ENCODE results near the gene KRT4.
"Not testable (repeated sequence)": the region's sequence is repeated elsewhere in the genome, so short reads cannot be mapped to it uniquely, and the experiment has no call there.

KRT4 gene

GRCh38 chr12:52771088-52771487, 42.8 kb downstream of the KRT4 start:
- DNase-seq: no peak

DNA sequence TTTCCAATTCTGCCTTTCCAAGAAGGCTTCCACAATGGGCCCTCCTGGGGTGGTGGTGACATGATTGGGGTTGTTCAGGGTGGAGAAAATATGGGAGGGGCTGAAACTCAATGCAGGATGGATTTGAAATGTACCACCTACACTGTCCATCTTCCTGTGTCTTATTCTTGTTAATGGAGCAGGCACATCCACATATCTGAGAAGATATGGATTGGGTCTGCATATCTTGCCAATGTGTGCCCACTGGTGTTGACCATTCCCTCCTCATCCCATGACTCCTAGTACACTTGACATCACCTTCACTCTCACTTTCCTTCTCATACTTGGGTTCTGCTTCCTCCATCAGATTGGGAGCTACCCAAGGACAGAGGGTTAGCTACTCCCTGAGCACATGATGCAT, 44.0 kb downstream of the KRT4 start:
- DNase-seq: no peak

DNA sequence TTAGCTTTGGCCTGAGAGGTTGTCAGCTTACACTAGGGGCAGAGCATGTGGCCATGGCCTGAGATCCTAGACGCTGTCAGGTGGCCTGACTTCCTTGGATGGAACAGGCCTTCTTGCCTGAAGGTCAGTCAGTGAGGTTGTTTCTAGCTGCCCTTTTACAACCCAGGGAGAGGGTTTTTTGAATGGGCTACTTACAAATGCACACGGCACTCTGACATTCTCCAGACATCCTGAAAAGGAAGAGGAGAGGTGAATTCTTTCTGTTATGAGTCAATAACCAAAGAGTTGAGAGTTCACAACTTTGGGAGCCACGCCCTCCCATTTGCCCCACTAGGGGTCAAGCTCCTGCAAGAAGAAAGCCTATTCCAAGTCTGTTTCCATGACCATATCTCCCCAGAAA, 44.6 kb downstream of the KRT4 start:
- DNase-seq: no peak

GRCh38 chr12:52768479-52769200, 45.3 kb downstream of the KRT4 start:
- no peak for DNase-seq

DNA sequence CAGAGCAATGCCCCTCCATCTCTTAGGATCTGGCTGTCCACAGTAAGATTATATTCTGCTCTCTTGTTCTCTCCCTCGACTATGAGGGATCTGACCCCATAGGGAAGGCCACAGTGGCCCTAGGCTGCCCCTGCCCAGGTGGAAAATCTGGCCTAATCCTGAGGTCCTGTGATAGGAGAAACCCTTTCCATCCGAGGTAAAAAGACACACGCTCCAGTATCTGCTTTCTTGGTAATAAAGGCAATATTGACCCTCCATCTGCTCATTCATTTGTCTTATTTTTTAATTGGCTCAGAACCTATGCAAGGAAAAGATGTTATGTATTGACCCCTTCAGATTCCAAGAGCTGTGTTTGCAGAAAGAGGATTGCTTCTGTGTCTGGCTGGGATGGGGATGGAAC, 46.5 kb downstream of the KRT4 start:
- no peak for DNase-seq

- DNase-seq: no peak
Observed at GRCh38 chr12:52767020-52767379, 46.9 kb downstream of the KRT4 start.

- DNase-seq: no peak
Observed at GRCh38 chr12:52766351-52767019, 47.4 kb downstream of the KRT4 start.

GRCh38 chr12:52765702-52766101, 48.2 kb downstream of the KRT4 start:
- DNase-seq: no peak

DNA sequence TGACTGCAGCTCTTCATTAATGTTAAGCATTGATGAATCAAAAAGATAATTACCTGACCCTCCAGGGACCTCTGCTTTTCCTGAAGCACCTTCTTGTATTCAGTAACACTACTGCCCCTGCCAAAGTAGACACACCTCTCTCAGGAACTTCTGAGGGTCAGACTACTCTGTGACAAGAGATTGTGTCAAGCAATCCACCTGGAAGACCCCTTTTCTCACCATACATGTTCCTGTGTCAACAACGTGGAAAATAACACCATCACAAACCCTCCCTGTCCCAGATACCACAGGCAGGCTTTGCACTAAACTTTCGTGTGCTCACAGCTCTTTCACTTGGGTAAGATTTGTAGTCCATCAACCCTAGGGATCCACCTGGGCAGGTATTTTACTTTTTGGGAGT, 49.9 kb downstream of the KRT4 start:
- DNase-seq: no peak

- no peak for DNase-seq
Observed at GRCh38 chr12:52763036-52763659, 50.8 kb downstream of the KRT4 start.

- DNase-seq: no peak
Observed at GRCh38 chr12:52761802-52762201, 52.1 kb downstream of the KRT4 start.

DNA sequence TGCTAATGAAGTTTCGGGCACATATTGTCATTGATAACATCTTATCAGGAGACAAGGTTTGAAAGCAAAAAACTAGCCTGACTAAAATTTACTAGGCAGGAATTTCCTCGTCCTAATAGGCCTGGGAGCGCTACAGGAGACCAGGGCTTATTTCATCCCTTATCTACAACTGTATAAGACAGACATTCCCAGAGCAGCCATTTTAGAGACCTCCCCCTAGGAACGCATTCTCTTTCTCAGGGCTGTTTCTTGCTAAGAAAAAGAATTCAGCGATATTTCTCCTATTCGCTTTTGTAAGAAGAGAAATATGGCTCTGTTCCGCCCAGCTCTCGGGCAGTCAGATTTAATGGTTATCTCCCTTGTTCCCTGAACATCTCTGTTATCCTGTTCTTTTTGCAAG, 52.7 kb downstream of the KRT4 start:
- not testable (repeated sequence) for DNase-seq

DNA sequence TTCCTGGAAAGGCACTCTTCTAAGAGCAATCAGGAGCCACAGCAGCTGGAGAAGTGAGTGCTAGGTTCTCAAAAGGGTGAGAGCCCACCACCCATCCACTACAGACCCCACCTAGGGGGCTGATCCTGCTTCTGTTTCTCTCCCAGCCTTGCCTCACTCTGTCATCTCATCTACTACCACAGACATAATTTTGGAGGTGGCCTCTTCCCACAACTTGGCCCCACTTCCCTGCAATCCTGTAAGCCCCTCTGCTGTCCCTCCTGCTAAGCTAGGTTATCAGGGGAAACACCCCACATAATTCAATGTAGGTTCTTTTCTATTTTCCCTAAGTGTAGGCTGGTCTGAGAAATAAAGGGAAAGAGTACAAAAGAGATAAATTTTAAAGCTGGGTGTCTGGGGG, 53.3 kb downstream of the KRT4 start:
- no peak for DNase-seq

DNA sequence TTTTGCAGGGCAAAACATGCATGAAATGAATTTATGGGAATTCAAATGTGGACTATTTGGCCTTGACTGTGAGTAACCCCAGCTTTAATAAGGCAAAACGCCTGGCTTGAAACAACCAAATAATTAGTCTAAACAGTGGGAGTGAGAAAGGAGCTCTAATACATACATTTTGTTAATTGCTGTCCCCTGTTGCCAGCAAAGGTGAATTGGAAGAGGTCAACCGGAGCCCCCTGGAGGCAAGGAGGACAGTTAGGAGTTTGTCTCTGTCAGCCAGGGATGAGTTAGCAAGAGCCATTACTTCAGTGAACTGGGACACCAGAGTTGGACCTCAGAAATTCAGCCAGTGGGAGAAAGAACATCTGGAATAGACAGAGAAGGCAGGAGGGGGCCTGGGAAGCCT, 54.2 kb downstream of the KRT4 start:
- no peak for DNase-seq

GRCh38 chr12:52759218-52759617, 54.7 kb downstream of the KRT4 start:
- no peak for DNase-seq

DNA sequence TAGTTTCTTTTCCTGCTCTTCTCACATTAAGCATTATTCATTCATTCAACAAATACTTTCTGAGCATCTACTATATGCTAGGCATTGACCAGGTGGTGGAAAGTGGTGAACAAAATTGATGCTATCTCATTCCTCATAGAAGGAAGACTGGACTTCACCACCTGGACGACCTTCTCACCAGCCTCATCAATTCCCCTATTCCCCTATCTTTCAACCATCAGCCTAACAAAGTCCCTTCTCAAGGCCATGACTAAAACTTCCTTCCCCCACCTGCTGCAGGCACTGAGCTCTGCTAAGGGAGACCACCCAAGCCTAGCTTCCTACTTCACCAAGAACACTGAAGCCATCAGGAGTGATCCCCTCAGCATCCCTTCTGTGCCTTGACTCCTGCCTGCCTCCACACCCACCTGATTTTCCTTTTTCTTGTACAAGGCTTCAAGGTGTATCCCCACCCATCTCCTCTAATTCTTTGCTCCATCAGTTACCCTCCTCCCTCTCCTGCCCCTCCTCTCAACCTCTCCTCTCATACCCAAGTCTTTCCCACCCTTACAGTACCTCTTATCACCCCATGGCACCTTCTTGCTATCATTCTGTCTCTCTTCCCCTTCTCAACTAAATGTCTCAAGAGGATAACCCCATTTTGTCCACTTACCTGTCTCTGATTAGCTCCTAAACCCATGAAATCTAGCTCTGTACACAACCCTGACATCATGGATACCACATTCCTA, 56.3 kb downstream of the KRT4 start:
- no peak for DNase-seq
